IPS-11a (cell line): ENCODE results near the gene PIH1D2.
A peak's percentile ranks its signal among the peaks of the same experiment; 100 is the strongest.
"Not testable (repeated sequence)": the region's sequence is repeated elsewhere in the genome, so short reads cannot be mapped to it uniquely, and the experiment has no call there.

ENCODE experiments used
- H3K4me3 ChIP-seq: one replicate; pipeline ENCODE4 v1.5.1; 2013; ENCODE audit warnings: low read depth, low read length, control low read depth

The PIH1D2 gene

GRCh38 chr11:112058103-112058502 is 15.7 kb downstream of the PIH1D2 start:
- H3K4me3 ChIP-seq: no peak overlapping the region

DNA sequence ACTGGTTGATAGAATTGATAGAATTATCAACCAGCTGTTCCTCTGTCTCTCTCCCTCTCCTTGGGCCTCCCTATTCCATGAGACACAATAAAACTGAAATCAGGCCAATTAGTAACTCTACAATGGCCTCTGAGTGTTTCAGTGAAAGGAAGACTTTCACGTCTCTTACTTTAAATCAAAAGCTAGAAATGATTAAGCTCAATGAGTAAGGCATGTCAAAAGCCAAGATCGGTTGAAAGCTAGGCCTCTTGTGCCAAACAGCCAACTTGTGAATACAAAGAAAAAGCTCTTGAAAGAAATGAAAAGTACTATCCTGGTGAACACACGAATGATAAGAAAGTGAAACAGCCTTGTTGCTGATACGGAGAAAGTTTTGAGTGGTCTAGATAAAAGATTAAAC is 16.6 kb downstream of the PIH1D2 start:
- no peak overlapping the region for H3K4me3 ChIP-seq

DNA sequence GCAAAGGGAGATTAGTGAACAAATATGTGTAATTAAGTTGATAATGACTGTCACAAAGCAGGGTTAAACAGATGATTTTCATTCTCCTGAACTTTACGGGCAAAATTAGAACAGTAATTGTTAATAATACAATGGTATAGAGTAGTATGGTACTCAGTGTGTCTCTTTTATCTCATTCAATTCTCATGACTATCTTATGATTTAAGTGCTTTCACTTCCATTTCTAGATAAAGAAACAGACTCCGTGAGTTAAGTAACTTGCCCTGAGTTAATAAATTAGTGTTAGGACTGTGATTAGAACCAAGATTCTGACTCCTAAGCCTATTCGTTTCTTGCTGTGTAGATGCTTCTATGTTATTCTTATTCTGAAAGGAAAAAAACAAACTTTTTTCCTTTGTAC is 22.0 kb downstream of the PIH1D2 start:
- no peak overlapping the region for H3K4me3 ChIP-seq

DNA sequence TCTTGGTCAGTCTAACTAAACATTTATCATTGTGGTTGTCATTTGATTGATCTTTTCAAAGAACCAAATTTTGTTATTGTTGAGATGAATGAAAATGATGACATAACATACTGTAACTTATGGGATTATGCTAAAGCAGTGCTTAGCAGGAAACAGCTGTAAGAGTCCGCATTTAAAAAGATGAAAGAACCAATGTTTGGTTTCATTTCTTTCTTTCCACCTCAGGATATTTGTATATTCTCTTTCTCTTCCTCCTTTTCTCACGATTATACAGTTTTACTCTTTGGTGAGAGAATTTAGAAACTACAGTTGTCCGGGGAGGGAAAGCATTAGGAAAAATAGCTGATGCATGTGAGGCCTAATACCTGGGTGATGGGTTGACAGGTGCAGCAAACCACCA is 23.1 kb downstream of the PIH1D2 start:
- H3K4me3 ChIP-seq: no peak overlapping the region

- no peak overlapping the region for H3K4me3 ChIP-seq
Observed at GRCh38 chr11:112049777-112050176, 24.0 kb downstream of the PIH1D2 start.

DNA sequence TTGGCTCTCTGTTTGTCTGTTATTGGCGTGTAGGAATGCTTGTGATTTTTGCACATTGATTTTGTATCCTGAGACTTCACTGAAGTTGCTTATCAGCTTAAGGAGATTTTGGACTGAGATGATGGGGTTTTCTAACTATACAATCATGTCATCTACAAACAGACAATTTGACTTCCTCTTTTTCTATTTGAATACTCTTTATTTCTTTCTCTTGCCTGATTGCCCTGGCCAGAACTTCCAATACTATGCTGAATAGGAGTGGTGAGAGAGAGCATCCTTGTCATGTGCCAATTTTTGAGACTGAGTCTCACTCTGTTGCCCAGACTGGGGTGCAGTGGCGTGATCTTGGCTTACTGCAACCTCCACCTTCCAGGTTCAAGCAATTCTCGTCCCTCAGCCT is 25.6 kb downstream of the PIH1D2 start:
- not testable (repeated sequence) for H3K4me3 ChIP-seq

DNA sequence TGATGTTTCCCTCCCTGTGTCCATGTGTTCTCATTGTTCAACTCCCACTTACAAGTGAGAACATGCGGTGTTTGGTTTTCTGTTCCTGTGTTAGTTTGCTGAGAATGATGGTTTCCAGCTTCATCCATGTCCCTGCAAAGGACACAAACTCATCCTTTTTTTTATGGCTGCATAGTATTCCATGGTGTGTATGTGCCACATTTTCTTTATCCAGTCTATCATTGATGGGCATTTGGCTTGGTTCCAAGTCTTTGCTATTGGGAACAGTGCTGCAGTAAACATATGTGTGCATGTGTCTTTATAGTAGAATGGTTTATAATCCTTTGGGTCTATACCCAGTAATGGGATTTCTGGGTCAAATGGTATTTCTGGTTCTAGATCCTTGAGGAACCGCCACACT is 27.2 kb downstream of the PIH1D2 start:
- H3K4me3 ChIP-seq: not testable (repeated sequence)

GRCh38 chr11:112044961-112045360 is 28.9 kb downstream of the PIH1D2 start:
- no peak overlapping the region for H3K4me3 ChIP-seq

DNA sequence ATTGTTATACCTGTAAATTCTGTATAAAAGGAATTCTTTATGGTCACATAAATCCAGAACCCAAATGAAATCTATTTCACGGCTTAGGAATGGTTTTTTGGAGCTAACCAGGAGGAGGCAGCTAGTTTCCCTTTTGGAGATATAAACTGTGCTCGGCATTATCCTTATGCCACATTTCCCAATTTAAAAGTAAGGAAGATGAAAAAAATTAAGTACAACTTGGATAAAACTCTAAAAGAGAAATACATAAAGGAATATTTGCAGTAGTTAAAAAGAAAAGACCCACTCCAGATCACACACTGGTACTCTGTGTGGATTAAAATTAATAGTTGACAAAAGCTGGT is 30.9 kb downstream of the PIH1D2 start:
- no peak overlapping the region for H3K4me3 ChIP-seq

GRCh38 chr11:112042161-112042960 is 31.5 kb downstream of the PIH1D2 start:
- no peak overlapping the region for H3K4me3 ChIP-seq

- H3K4me3 ChIP-seq: no peak overlapping the region
Observed at GRCh38 chr11:112037527-112037926, 36.3 kb downstream of the PIH1D2 start.

GRCh38 chr11:112033902-112034301 is 39.9 kb downstream of the PIH1D2 start:
- no peak overlapping the region for H3K4me3 ChIP-seq

DNA sequence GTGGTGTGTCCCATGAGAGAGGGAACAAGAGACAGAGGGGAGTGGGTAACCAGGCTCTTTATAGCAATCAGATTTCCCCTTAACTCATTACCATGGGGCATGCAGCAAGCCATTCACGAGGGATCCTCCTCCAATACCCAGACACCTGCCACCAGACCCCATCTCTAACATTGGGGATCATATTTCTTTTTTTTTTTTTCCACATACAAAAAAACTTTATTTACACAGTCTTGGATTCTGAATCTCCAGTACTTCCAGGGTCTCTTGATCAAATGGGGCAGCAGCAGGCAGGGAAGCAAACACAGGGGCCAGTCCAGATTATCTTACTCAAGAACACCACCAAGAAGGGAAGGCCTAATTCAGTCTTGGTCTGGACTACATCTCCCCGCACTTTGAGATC is 44.4 kb downstream of the PIH1D2 start:
- H3K4me3 ChIP-seq: no peak overlapping the region

GRCh38 chr11:112026784-112027410 is 46.9 kb downstream of the PIH1D2 start:
- H3K4me3 ChIP-seq: not testable (repeated sequence)

DNA sequence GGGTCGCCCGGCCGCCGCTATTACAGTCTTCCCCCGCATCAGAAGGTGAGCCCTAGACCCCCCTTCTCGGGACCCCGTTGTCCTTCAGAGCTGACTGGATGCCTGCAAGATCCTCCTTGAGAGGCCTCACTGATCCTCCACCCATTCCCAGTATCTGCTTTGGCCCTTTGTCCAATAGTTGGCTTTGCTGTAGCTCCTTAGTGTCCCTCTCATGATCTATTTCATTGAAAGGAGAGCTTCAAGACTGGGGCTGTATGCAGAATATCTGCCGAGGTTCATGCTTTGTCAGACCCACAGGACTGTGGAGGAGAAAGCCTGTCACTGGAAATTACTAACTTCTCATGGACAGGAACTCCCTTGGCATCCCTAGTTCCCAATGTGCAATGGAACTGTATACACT is 48.1 kb downstream of the PIH1D2 start:
- peak overlapping the region; percentile 98 for H3K4me3 ChIP-seq

DNA sequence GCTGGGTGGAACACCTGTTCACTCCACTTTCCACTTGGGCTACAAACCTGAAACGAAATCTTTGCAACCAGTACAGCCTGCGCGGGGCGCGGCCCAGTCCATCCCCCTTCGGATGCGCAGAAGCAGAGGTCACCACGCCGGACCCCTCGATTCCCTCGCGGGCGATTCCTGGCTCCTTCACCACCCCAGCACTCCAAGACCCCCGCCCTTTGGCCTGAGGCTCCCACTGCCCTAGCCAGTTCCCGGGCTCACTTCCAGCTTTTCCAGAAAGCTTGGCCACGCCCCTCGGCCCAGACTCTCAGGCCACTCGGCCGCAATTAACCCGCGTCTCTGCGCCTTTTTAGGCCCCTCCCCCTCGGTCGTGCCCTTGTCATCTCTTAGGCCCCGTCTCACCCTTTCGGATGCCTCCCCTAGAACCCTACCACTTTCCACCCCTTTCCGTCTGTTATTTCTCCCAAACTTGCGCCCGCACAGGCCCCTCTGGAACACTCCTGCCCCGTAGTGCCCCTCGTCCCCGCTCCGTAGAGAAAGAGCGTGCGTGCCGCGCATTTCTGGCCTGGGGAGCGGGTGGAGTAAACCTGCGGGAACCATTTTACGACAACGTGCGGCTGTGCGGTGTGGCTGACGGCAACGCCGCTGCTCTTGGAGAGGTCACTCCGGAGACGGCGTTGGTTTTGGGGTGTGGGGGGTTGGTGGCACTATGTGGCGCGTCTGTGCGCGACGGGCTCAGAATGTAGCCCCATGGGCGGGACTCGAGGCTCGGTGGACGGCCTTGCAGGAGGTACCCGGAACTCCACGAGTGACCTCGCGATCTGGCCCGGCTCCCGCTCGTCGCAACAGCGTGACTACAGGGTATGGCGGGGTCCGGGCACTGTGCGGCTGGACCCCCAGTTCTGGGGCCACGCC is 48.8 kb downstream of the PIH1D2 start, which contains the start of gene DLAT:
Gene DLAT, plus strand, starts transcription at position 636 of the 906 bp plus-strand sequence. Its CDS starts 65 bp downstream, at position 701.
- H3K4me3 ChIP-seq: peak within 1 kb of the TSS; percentile 98

DNA sequence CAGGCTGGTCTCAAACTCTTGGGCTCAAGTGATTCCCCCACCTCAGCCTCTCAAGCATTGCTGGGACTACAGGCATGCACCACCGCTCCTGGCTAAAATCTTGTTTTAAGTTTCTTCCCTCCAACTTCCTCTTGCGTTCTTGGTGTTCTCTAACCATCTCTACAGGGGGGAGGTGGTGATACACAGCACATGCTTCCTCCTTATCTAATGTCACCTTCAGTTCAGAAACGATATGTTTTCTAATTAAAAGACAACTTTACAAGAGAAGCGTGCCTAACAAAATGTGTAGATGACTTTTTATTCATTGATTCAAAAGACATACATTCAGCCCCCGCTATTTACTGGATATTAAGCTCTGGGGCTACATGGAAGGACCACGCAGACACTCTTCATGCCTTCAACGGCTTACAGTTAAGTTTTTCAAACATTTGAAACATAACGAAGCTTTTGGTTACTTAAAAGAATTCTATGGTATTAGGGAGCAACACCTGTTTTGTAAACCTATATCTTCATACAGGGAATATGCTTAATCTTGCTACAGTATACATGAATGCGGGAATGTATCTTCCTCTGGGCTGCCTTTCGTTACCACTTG is 49.5 kb downstream of the PIH1D2 start:
- H3K4me3 ChIP-seq: peak overlapping the region; percentile 98

DNA sequence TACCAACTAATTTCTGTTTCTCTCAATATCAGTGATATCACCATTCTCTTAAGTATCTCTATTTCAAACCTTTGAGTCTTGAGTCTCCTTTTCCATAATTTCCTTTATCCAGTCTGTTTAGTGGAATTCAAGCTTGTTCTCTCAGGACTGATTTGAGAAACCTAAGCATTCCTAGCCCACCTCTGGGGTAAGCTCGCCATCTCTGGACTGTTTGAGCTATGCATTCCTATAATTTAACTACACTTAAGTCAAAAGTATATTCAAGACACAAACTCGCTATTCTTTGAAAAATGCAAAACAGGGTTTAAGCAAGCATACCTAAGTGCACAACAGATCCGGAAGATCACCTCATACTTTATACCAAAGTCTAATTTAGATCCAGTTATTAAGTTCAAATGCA is 50.7 kb downstream of the PIH1D2 start:
- no peak overlapping the region for H3K4me3 ChIP-seq

- no peak overlapping the region for H3K4me3 ChIP-seq
Observed at GRCh38 chr11:112019066-112019465, 54.8 kb downstream of the PIH1D2 start.
